ENCODE measurements around the gene PIH1D1.
A peak's percentile ranks its signal among the peaks of the same experiment; 100 is the strongest.
"Not testable (repeated sequence)": the region's sequence is repeated elsewhere in the genome, so short reads cannot be mapped to it uniquely, and the experiment has no call there.

PIH1D1 gene

DNA sequence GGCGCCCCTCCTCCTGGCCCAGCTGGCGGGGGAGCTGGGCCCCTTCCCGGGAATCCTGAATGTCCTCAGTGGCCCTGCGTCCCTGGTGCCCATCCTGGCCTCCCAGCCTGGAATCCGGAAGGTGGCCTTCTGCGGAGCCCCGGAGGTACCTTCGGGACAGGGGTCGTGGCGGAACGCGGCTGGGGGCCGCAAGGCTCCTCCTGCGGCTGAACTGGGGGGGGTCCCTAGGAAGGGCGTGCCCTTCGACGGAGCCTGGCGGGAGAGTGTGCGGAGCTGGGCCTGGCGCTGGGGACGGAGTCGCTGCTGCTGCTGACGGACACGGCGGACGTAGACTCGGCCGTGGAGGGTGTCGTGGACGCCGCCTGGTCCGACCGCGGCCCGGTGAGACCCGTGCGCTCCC is 10.0 kb upstream of the PIH1D1 start:
- no peak for TF ChIP-seq EZH2phosphoT487 (IDR thresholded peaks at IDR 0.05; ENCODE audit: borderline replicate concordance)
- TF ChIP-seq, protein P1, sequence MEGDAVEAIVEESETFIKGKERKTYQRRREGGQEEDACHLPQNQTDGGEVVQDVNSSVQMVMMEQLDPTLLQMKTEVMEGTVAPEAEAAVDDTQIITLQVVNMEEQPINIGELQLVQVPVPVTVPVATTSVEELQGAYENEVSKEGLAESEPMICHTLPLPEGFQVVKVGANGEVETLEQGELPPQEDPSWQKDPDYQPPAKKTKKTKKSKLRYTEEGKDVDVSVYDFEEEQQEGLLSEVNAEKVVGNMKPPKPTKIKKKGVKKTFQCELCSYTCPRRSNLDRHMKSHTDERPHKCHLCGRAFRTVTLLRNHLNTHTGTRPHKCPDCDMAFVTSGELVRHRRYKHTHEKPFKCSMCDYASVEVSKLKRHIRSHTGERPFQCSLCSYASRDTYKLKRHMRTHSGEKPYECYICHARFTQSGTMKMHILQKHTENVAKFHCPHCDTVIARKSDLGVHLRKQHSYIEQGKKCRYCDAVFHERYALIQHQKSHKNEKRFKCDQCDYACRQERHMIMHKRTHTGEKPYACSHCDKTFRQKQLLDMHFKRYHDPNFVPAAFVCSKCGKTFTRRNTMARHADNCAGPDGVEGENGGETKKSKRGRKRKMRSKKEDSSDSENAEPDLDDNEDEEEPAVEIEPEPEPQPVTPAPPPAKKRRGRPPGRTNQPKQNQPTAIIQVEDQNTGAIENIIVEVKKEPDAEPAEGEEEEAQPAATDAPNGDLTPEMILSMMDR (conservative IDR thresholded peaks at IDR 0.05; ENCODE audit: low read length) = no peak
- Histone ChIP-seq H3K79me2 (ENCODE audit: insufficient read depth, low read length) (peaks cover 11% of the 10 kb centered on the region; the same call in 1 of the 2 replicates), H2AFZ (ENCODE audit: low read length) (no peak overlapping the region), H3K36me3 (ENCODE audit: insufficient read depth, low read length) (no peaks in the 10 kb centered on the region; the same call in 1 of the 2 replicates), H3K4me3 (ENCODE audit: low read length, poor library complexity, severe bottlenecking) (no peak overlapping the region), H3K27me3 (ENCODE audit: insufficient read depth, low read length, poor library complexity, severe bottlenecking) (no peaks in the 10 kb centered on the region), H4K20me1 (ENCODE audit: insufficient read depth, low read length, poor library complexity, severe bottlenecking) (no peaks in the 10 kb centered on the region), H3K9me3 (ENCODE audit: insufficient read depth, low read depth, low read length) (no peaks in the 10 kb centered on the region), H3K9me2 (replicated peaks; ENCODE audit: low read depth, low read length) (no peaks in the 10 kb centered on the region), H3K4me1 (ENCODE audit: insufficient read depth, low read length, poor library complexity, severe bottlenecking) (peaks cover 10% of the 10 kb centered on the region), H3K4me2 (ENCODE audit: low read depth, low read length, poor library complexity, severe bottlenecking) (no peak overlapping the region), H3F3A (ENCODE audit: low read depth) (no peaks in the 10 kb centered on the region), H3K9ac (ENCODE audit: low read depth, low read length, poor library complexity, severe bottlenecking) (no peak overlapping the region)

DNA sequence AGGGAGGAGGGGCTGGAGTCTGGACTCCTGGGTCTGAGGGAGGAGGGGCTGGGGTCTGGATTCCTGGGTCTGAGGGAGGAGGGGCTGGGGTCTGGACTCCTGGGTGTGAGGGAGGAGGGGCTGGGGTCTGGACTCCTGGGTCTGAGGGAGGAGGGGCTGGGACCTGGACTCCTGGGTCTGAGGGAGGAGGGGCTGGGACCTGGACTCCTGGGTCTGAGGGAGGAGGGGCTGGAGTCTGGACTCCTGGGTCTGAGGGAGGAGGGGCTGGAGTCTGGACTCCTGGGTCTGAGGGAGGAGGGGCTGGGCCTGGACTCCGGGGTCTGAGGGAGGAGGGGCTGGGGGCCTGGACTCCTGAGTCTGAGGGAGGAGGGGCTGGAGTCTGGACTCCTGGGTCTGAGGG is 9.5 kb upstream of the PIH1D1 start:
- not testable (repeated sequence) for H3K4me1 ChIP-seq (ENCODE audit: insufficient read depth, low read length, poor library complexity, severe bottlenecking); H3F3A ChIP-seq (ENCODE audit: low read depth); H3K9ac ChIP-seq (ENCODE audit: low read depth, low read length, poor library complexity, severe bottlenecking); H3K9me2 ChIP-seq (replicated peaks; ENCODE audit: low read depth, low read length); H4K20me1 ChIP-seq (ENCODE audit: insufficient read depth, low read length, poor library complexity, severe bottlenecking); H2AFZ ChIP-seq (ENCODE audit: low read length); H3K9me3 ChIP-seq (ENCODE audit: insufficient read depth, low read depth, low read length); H3K4me2 ChIP-seq (ENCODE audit: low read depth, low read length, poor library complexity, severe bottlenecking); H3K4me3 ChIP-seq (ENCODE audit: low read length, poor library complexity, severe bottlenecking); H3K36me3 ChIP-seq (ENCODE audit: insufficient read depth, low read length); H3K27me3 ChIP-seq (ENCODE audit: insufficient read depth, low read length, poor library complexity, severe bottlenecking)
- peaks cover 11% of the 10 kb centered on the region; the same call in 1 of the 2 replicates for H3K79me2 ChIP-seq (ENCODE audit: insufficient read depth, low read length)

DNA sequence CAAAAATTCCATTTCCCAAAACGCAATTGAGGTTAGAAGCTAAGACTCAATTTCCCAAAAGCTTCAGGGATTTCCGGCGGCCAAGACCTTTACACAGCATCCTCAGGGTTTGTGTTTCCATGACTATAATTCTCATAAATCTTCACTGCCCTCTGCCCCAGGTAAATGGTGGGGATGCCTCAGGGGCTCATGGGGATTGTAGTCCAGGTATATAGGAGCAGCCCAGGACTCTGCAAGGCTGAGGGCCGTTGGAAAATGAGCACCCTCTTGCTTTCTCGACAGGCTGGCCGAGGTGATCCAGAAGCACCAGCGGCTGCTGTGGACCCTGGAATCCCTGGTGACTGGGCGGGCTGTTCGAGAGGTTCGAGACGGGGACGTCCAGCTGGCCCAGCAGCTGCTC is 7.8 kb upstream of the PIH1D1 start:
- Histone ChIP-seq H3K9me3 (ENCODE audit: insufficient read depth, low read depth, low read length) (no peaks in the 10 kb centered on the region), H3K79me2 (ENCODE audit: insufficient read depth, low read length) (peaks cover 19% of the 10 kb centered on the region), H3K4me3 (ENCODE audit: low read length, poor library complexity, severe bottlenecking) (no peak overlapping the region), H4K20me1 (ENCODE audit: insufficient read depth, low read length, poor library complexity, severe bottlenecking) (no peaks in the 10 kb centered on the region), H3K9me2 (replicated peaks; ENCODE audit: low read depth, low read length) (no peaks in the 10 kb centered on the region), H3K9ac (ENCODE audit: low read depth, low read length, poor library complexity, severe bottlenecking) (no peak overlapping the region), H3K4me1 (ENCODE audit: insufficient read depth, low read length, poor library complexity, severe bottlenecking) (peaks cover 13% of the 10 kb centered on the region), H2AFZ (ENCODE audit: low read length) (no peak overlapping the region), H3K27me3 (ENCODE audit: insufficient read depth, low read length, poor library complexity, severe bottlenecking) (no peaks in the 10 kb centered on the region), H3K4me2 (ENCODE audit: low read depth, low read length, poor library complexity, severe bottlenecking) (no peak overlapping the region), H3K36me3 (ENCODE audit: insufficient read depth, low read length) (no peaks in the 10 kb centered on the region; the same call in 1 of the 2 replicates), H3F3A (ENCODE audit: low read depth) (no peaks in the 10 kb centered on the region)
- TF ChIP-seq EZH2phosphoT487 (IDR thresholded peaks at IDR 0.05; ENCODE audit: borderline replicate concordance) = no peak
- TF ChIP-seq, protein P1 (conservative IDR thresholded peaks at IDR 0.05; ENCODE audit: low read length) = no peak

DNA sequence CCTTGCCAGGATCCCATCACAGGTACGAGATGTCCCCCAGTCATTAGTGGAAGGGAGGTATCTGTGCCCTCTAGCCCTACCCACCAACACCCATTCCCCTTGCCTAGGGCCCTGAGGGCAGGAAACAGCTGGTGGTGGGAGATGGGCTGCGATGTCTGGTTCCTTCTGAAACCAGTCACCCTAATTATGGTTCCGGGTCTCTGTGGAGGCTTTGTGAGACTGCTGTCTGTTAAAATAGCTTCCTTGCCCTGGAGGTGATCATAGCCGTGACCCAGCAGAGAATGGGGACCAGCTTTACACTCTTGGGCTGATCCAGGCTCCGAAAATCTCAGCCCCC is 6.9 kb upstream of the PIH1D1 start:
- Histone ChIP-seq H2AFZ (ENCODE audit: low read length) (no peak overlapping the region), H3K4me2 (ENCODE audit: low read depth, low read length, poor library complexity, severe bottlenecking) (peak overlapping the region; percentile 37), H3K4me3 (ENCODE audit: low read length, poor library complexity, severe bottlenecking) (no peak overlapping the region), H3K36me3 (ENCODE audit: insufficient read depth, low read length) (no peaks in the 10 kb centered on the region), H3K9ac (ENCODE audit: low read depth, low read length, poor library complexity, severe bottlenecking) (peak overlapping the region; percentile 42), H3F3A (ENCODE audit: low read depth) (no peaks in the 10 kb centered on the region), H3K9me2 (replicated peaks; ENCODE audit: low read depth, low read length) (no peaks in the 10 kb centered on the region), H3K27me3 (ENCODE audit: insufficient read depth, low read length, poor library complexity, severe bottlenecking) (no peaks in the 10 kb centered on the region), H3K79me2 (ENCODE audit: insufficient read depth, low read length) (peaks cover 28% of the 10 kb centered on the region), H4K20me1 (ENCODE audit: insufficient read depth, low read length, poor library complexity, severe bottlenecking) (no peaks in the 10 kb centered on the region), H3K4me1 (ENCODE audit: insufficient read depth, low read length, poor library complexity, severe bottlenecking) (peaks cover 17% of the 10 kb centered on the region), H3K9me3 (ENCODE audit: insufficient read depth, low read depth, low read length) (no peaks in the 10 kb centered on the region)
- TF ChIP-seq EZH2phosphoT487 (IDR thresholded peaks at IDR 0.05; ENCODE audit: borderline replicate concordance) = no peak
- TF ChIP-seq, protein P1 (conservative IDR thresholded peaks at IDR 0.05; ENCODE audit: low read length) = no peak

All from Loucy (cell line).